Glomerular visceral epithelial cell (primary cell): ENCODE data around the gene TCN1.

ENCODE experiments used
- DNase-seq: peaks from one replicate; pipeline ENCODE4 v3.0.0-alpha.2; 2016; ENCODE audit errors: extremely low spot score

The TCN1 gene

DNA sequence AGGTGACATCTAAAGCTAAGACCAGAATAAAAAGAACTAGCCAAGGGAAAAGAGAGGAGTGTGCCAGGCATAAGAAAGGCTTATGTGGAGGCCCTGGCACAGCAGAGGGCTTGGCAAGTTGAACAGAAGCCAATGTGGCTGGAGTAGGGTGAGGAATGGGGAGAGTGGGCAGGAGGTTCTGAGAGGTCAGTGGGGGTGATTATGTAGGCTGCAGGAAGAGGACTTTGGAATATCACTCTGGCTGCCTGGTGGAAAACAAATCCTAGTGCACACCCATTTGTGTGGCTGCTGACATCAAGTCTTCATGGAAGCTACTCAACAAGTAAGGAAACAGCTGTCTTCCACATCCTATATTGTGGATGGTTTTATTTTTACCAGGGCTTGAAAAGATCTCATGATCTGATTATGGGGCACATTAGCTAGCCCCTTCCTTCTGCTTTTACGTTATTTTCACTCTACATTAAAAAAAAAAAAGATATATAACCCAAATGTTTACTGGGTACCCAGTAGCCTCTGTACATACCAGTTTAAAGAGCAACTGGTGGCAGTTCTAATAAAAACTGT lies 59.2 kb downstream of the TCN1 start:
- no peak for DNase-seq

DNA sequence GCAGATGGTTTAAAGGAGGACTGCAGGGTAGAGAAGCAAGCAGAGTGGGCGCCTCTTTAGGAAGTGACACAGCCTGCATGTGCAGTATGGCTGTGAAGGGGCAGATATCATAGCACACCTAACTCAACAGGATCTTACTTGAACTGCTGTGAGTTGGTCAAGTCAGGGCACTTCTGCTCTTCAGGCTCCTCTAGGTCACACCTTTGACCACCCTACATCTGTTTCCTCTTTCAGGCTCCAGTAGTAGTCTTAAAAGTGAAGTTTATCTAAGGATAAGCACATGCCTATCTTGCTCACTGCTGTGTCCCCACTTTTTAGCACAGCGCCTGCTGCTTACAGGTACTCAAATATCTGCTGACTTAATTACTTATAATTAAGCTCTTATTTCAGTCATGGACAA lies 62.2 kb downstream of the TCN1 start:
- no peak for DNase-seq
